Ureter (tissue), 1 donor: ENCODE measurements around the gene AQP12B. TPM values are rescaled to one million over a fixed set of nuclear protein-coding genes. Genes with fewer than 3 reads are reported as not detected.

ENCODE experiments used
- DNase-seq: peaks from one replicate; pipeline ENCODE4 v3.0.0-alpha.2; 2020; ENCODE audit warnings: low spot score
- total RNA-seq: library from RNA; stranded (reverse); gene quantifications from one replicate; pipeline ENCODE4 v1.2.4, GENCODE V29; 2023
- donor health status: DM: yes; HTN: yes; CAD: no.

The AQP12B gene
- total RNA-seq, 1 donor from 2014 or later = not detected

- no peak for DNase-seq
Observed at GRCh38 chr2:240632306-240632721, 50.4 kb downstream of the AQP12B start.

- no peak for DNase-seq
Observed at GRCh38 chr2:240631548-240632305, 51.0 kb downstream of the AQP12B start.

- DNase-seq = no peak
Observed at GRCh38 chr2:240630771-240631547, 51.7 kb downstream of the AQP12B start.

DNA sequence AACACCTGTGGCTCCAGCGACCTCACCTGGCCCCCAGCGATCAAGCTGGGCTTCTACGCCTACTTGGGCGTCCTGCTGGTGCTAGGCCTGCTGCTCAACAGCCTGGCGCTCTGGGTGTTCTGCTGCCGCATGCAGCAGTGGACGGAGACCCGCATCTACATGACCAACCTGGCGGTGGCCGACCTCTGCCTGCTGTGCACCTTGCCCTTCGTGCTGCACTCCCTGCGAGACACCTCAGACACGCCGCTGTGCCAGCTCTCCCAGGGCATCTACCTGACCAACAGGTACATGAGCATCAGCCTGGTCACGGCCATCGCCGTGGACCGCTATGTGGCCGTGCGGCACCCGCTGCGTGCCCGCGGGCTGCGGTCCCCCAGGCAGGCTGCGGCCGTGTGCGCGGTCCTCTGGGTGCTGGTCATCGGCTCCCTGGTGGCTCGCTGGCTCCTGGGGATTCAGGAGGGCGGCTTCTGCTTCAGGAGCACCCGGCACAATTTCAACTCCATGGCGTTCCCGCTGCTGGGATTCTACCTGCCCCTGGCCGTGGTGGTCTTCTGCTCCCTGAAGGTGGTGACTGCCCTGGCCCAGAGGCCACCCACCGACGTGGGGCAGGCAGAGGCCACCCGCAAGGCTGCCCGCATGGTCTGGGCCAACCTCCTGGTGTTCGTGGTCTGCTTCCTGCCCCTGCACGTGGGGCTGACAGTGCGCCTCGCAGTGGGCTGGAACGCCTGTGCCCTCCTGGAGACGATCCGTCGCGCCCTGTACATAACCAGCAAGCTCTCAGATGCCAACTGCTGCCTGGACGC is 52.5 kb downstream of the AQP12B start:
- no peak for DNase-seq

- DNase-seq = no peak
Observed at GRCh38 chr2:240629619-240629967, 53.1 kb downstream of the AQP12B start.

GRCh38 chr2:240628808-240629618 is 53.7 kb downstream of the AQP12B start:
- no peak for DNase-seq

DNA sequence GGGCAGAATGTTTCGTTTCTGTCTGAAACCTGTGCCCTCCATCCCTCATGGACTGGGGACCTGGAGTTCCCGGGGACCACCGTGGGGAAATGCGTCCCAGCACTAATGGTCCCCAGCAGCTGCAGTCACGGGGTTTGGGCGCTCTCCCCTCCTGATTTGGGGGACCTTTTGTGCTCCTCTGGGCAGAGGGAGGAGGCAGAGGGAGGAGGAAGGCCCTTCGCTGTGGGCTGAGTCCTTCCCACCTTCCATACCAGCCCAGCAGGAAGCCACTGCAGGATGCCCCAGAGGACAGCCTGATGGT is 54.2 kb downstream of the AQP12B start:
- no peak for DNase-seq

DNA sequence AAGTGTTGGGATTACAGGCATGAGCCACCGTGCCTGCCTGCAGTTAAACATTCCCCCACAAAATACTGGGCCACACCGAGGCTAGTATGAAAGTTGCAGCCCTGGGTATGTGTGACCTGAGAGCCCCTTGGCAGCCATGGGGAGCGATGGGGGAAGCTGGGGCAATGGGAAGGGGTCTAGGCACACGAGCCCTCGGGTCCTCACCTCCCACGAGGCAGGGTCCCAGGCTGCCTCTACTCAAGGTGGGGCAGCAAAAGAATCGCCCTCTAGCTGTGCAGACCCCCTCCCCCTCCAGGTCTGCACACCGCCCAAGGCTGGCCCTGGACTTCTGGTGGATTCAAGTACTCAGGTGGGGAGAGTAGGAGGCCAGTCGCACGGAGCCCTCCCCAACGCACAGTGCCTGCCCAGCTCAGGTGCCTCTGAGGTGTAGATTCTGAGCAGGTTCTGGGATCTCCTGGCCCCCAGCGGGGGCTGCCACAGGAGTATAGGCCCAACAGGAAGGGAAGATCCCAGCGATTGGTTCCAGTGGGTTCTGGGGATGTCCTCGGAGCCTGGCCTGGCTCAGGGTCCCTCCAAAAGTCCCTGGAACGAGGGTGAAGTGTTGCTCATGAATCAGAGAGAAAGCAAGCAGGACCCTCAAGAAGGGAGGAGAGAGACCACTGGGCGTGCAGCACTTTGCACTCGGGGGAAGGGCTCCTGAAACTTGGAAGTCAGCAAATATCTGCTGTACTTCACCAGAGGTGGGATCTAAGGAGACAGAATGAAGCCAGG is 54.8 kb downstream of the AQP12B start:
- DNase-seq = no peak

DNA sequence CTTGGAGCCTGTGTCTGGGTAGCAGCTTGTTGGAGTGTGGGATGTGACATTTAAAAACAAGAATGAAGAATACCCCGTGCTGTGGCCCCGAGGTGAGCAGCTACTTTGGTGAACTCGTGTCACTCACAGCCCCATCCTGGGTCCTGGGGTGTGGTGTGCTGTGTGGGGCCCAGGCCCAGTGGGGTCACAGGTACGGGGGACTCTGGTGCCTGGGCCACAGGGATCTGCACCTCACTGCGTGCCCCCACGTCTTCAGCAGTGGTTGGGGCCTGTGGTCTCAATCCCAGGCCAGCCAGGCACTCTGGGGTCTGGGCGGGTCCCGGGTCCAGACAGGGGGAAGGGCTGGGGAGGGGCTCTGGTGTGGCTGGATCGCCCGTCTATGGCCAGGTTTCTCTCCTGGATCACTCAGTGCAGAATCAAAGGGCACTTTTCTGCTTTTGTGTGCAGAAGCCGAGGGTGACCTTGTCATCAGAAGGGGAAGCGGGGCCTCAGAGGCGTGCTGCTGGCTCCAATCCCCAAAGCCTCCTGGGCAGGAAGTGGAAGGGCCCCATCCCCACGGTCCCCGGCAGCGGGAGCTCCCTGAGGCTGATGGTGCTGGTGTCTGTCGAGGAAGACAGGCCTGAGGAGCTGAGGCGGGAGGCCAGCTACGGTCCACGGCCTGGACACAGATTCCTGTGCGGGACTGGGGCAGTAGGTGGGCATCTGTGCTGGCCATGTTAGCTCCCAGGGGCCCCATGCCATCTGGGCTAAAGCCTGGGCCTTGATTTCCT is 56.0 kb downstream of the AQP12B start:
- no peak for DNase-seq

Other genes with a start within 250 kb of the AQP12B start
- 88.1 TPM for gene GPC1, start 247.2 kb downstream of the AQP12B start, total RNA-seq
- gene ANKMY1, start 124.9 kb downstream of the AQP12B start, total RNA-seq = 52.8 TPM
- 6.2 TPM for gene DUSP28, start 122.5 kb downstream of the AQP12B start, total RNA-seq
- 57.3 TPM for gene RNPEPL1, start 114.4 kb downstream of the AQP12B start, total RNA-seq
- gene CAPN10, start 96.2 kb downstream of the AQP12B start, total RNA-seq = 34.4 TPM
- 1.6 TPM for gene GPR35, start 57.4 kb downstream of the AQP12B start, total RNA-seq
- gene AQP12A, start 9.0 kb upstream of the AQP12B start, total RNA-seq = not detected
- 1.2 TPM for gene KIF1A, start 137.3 kb upstream of the AQP12B start, total RNA-seq
- 0.31 TPM for gene AGXT, start 185.9 kb upstream of the AQP12B start, total RNA-seq
- gene MAB21L4, start 213.3 kb upstream of the AQP12B start, total RNA-seq = 2.5 TPM
- 0.23 TPM for gene CROCC2, start 223.5 kb upstream of the AQP12B start, total RNA-seq